Esophagus muscularis mucosa (tissue), 4 donors: Measurements from ENCODE around the gene KMT5B.

Experiments
- EP300 ChIP-seq: sonication (generic); formaldehyde crosslinking; IDR thresholded peaks from one replicate; pipeline ENCODE4 v1.6.1; 2017; ENCODE audit warnings: antibody characterized with exemption
- POLR2A ChIP-seq: fragments of 450-650 bp; IDR thresholded peaks from one replicate; pipeline ENCODE4 v1.6.1; 2017; ENCODE audit warnings: antibody characterized with exemption, moderate library complexity, mild to moderate bottlenecking, low read depth
- POLR2AphosphoS5 ChIP-seq, 2 donors: sonication (generic); formaldehyde crosslinking; IDR thresholded peaks; one replicate each; pipeline ENCODE4 v1.6.1; 2017; ENCODE audit warnings: antibody characterized with exemption in 2 of 2
- TF ChIP-seq, protein P1 (sequence below), 3 experiments: fragments of 200-600 bp in 2 of 3; fragments of 450-650 bp in 1 of 3; sonication (generic) in 2 of 3; IDR thresholded peaks; one replicate each; pipeline ENCODE4 v1.5.1; 2017 to 2019; ENCODE audit warnings: antibody characterized with exemption in 3 of 3, mild to moderate bottlenecking in 2 of 3, moderate library complexity in 1 of 3

DNA sequence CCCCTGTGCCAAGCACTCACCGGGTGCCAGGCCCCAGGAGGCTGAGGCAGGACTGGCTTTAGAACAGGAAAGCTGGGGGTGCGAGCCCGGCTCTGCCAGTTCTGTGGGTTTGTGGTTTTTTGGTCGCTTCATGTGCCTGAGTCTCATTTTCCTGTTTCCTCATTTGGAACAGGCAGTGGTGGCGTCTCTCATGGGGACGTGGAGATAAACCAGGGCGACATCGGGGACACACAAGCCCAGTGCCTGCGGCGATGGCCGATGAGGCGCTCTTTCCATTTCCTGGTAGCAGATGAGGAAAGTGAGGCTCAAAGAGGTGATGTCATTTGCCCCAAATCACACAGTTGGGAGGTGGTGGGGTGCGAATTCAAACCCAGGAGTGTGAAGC, 71.1 kb downstream of the KMT5B start:
- TF ChIP-seq, protein P1, sequence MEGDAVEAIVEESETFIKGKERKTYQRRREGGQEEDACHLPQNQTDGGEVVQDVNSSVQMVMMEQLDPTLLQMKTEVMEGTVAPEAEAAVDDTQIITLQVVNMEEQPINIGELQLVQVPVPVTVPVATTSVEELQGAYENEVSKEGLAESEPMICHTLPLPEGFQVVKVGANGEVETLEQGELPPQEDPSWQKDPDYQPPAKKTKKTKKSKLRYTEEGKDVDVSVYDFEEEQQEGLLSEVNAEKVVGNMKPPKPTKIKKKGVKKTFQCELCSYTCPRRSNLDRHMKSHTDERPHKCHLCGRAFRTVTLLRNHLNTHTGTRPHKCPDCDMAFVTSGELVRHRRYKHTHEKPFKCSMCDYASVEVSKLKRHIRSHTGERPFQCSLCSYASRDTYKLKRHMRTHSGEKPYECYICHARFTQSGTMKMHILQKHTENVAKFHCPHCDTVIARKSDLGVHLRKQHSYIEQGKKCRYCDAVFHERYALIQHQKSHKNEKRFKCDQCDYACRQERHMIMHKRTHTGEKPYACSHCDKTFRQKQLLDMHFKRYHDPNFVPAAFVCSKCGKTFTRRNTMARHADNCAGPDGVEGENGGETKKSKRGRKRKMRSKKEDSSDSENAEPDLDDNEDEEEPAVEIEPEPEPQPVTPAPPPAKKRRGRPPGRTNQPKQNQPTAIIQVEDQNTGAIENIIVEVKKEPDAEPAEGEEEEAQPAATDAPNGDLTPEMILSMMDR (IDR thresholded peaks at IDR 0.05): no peak
- TF ChIP-seq POLR2AphosphoS5 (IDR thresholded peaks at IDR 0.05) (no peak), POLR2A (no peak), EP300 (no peak)
